ENCODE measurements around the gene CCDC141. TPM values are rescaled to one million over a fixed set of nuclear protein-coding genes. Genes with fewer than 3 reads are reported as not detected.

Gene CCDC141
- total and polyA plus RNA-seq, 2 of the 13 experiments (the other 11 are each of a cell fraction or from before 2014, with no cell fraction given), result not detected

- no peak for TF ChIP-seq ZNF773 (CRISPR knock-in tag; IDR thresholded peaks at IDR 0.05; ENCODE audit: borderline replicate concordance)
- TF ChIP-seq ZNF784 (CRISPR knock-in tag; IDR thresholded peaks at IDR 0.05; ENCODE audit: borderline replicate concordance), result no peak
- TF ChIP-seq YEATS2 (CRISPR knock-in tag; IDR thresholded peaks at IDR 0.05; ENCODE audit: borderline replicate concordance), result no peak
- TF ChIP-seq TBX3 (IDR thresholded peaks at IDR 0.05; ENCODE audit: borderline replicate concordance), result no peak
- CTCF ChIA-PET (ENCODE audit: low intra/inter-chr PET ratio, low total read pairs), result no interaction called here
- no peaks in the 10 kb centered on the region for H3K4me1 ChIP-seq (ENCODE audit: insufficient read depth, low read length)
- ATAC-seq (no peak), DNase-seq (ENCODE audit: low spot score) (no peak), FAIRE-seq (no peak)
- no peaks in the 10 kb centered on the region for H3K79me2 ChIP-seq (ENCODE audit: insufficient read depth, low read length)
- no peak overlapping the region for H2AFZ ChIP-seq (ENCODE audit: low read length)
- no TSS peak for BruUV-seq (replicated peaks)
- H3K4me2 ChIP-seq (ENCODE audit: low read depth, low read length), result no peak overlapping the region
- no peak overlapping the region for H3K9ac ChIP-seq (ENCODE audit: insufficient read depth, low read depth, low read length)
- POLR2A ChIA-PET, result no interaction called here
- no peak overlapping the region for H3K4me3 ChIP-seq (replicated peaks in 1 of 3; ENCODE audit: insufficient read depth in 1 of 3, low read depth in 2 of 3, low read length in 3 of 3)
- no peaks in the 10 kb centered on the region for H3K36me3 ChIP-seq (replicated peaks in 1 of 2; ENCODE audit: control insufficient read depth in 1 of 2, insufficient read depth in 2 of 2, low read length in 2 of 2)
- in situ Hi-C loops (cut with HindIII; ENCODE audit: extremely low pct_ligation_motif_present, low pct_unique_long_range_greater_than_20kb) (no loop called here), intact Hi-C loops (cut with micrococcal nuclease; ENCODE audit: unreplicated experiment) (no loop called here)
- no peak overlapping the region for H3K27ac ChIP-seq (ENCODE audit: extremely low read length, insufficient read depth, low read length)
- 0 out of 2 replicates have a peak, but pooled peaks cover 7% of the 10 kb centered on the region for H3K9me3 ChIP-seq (ENCODE audit: low read length)
- 4% methylated on average over 2 of the region's 2 CpGs for WGBS (ENCODE audit: low lambda C conversion rate)
- no peaks in the 10 kb centered on the region for H4K20me1 ChIP-seq (ENCODE audit: insufficient read depth, low read length)
- H3K27me3 ChIP-seq (ENCODE audit: control insufficient read depth in 1 of 2, insufficient read depth in 2 of 2, low read length in 2 of 2), result no peaks in the 10 kb centered on the region
Observed at GRCh38 chr2:178998539-178998938, 51.4 kb downstream of the CCDC141 start.

GRCh38 chr2:178997477-178997876 lies 52.5 kb downstream of the CCDC141 start:
- BruUV-seq (replicated peaks), result no TSS peak
- FAIRE-seq, result no peak
- no peak for TF ChIP-seq RFXAP (CRISPR knock-in tag; IDR thresholded peaks at IDR 0.05; ENCODE audit: borderline replicate concordance)
- no peak for TF ChIP-seq TCF12 (IDR thresholded peaks at IDR 0.05)
- no peak for TF ChIP-seq TCF12 (CRISPR knock-in tag; IDR thresholded peaks at IDR 0.05)
- TF ChIP-seq ZNF34 (CRISPR knock-in tag; IDR thresholded peaks at IDR 0.05; ENCODE audit: borderline replicate concordance), result no peak
- no peak for TF ChIP-seq CEBPG (CRISPR knock-in tag; IDR thresholded peaks at IDR 0.05)
- TF ChIP-seq AHDC1 (CRISPR knock-in tag; IDR thresholded peaks at IDR 0.05; ENCODE audit: borderline replicate concordance), result no peak
- no peak for TF ChIP-seq KLF16 (CRISPR knock-in tag; IDR thresholded peaks at IDR 0.05)
- TF ChIP-seq ZNF577 (CRISPR knock-in tag; IDR thresholded peaks at IDR 0.05; ENCODE audit: borderline replicate concordance, low read depth), result no peak
- no peak for TF ChIP-seq MLX (CRISPR knock-in tag; IDR thresholded peaks at IDR 0.05)

More at GRCh38 chr2:178997477-178997876, 52.5 kb downstream of the CCDC141 start:
- Histone ChIP-seq H3K79me2 (ENCODE audit: insufficient read depth, low read length) (no peaks in the 10 kb centered on the region), H2AFZ (ENCODE audit: low read length) (no peak overlapping the region), H3K9me3 (ENCODE audit: low read length) (0 out of 2 replicates have a peak, but pooled peaks cover 7% of the 10 kb centered on the region), H3K4me2 (ENCODE audit: low read depth, low read length) (no peak overlapping the region), H3K9ac (ENCODE audit: insufficient read depth, low read depth, low read length) (no peak overlapping the region), H4K20me1 (ENCODE audit: insufficient read depth, low read length) (no peaks in the 10 kb centered on the region), H3K4me1 (ENCODE audit: insufficient read depth, low read length) (no peaks in the 10 kb centered on the region), H3K36me3 (replicated peaks in 1 of 2; ENCODE audit: control insufficient read depth in 1 of 2, insufficient read depth in 2 of 2, low read length in 2 of 2) (no peaks in the 10 kb centered on the region), H3K27me3 (ENCODE audit: control insufficient read depth in 1 of 2, insufficient read depth in 2 of 2, low read length in 2 of 2) (no peaks in the 10 kb centered on the region), H3K27ac (ENCODE audit: extremely low read length, insufficient read depth, low read length) (no peak overlapping the region), H3K4me3 (replicated peaks in 1 of 3; ENCODE audit: insufficient read depth in 1 of 3, low read depth in 2 of 3, low read length in 3 of 3) (no peak overlapping the region)
- in situ Hi-C loops (cut with HindIII; ENCODE audit: extremely low pct_ligation_motif_present, low pct_unique_long_range_greater_than_20kb) (no loop called here), intact Hi-C loops (cut with micrococcal nuclease; ENCODE audit: unreplicated experiment) (no loop called here)
- no peak for DNase-seq (ENCODE audit: low spot score)
- WGBS (ENCODE audit: low lambda C conversion rate), result 0% methylated on average over 2 of the region's 2 CpGs
- ChIA-PET CTCF (ENCODE audit: low intra/inter-chr PET ratio, low total read pairs) (no interaction called here), POLR2A (no interaction called here)
- no peak for ATAC-seq
